ENCODE measurements around the gene SUPV3L1. TPM values are rescaled to one million over a fixed set of nuclear protein-coding genes. Genes with fewer than 3 reads are reported as not detected.

The SUPV3L1 gene
- total and polyA plus RNA-seq, 9 of the 15 experiments (the other 6 are each of a cell fraction or from before 2014, with no cell fraction given) = 45.2 to 156 (median 92.6) TPM

- TF ChIP-seq, protein P1, sequence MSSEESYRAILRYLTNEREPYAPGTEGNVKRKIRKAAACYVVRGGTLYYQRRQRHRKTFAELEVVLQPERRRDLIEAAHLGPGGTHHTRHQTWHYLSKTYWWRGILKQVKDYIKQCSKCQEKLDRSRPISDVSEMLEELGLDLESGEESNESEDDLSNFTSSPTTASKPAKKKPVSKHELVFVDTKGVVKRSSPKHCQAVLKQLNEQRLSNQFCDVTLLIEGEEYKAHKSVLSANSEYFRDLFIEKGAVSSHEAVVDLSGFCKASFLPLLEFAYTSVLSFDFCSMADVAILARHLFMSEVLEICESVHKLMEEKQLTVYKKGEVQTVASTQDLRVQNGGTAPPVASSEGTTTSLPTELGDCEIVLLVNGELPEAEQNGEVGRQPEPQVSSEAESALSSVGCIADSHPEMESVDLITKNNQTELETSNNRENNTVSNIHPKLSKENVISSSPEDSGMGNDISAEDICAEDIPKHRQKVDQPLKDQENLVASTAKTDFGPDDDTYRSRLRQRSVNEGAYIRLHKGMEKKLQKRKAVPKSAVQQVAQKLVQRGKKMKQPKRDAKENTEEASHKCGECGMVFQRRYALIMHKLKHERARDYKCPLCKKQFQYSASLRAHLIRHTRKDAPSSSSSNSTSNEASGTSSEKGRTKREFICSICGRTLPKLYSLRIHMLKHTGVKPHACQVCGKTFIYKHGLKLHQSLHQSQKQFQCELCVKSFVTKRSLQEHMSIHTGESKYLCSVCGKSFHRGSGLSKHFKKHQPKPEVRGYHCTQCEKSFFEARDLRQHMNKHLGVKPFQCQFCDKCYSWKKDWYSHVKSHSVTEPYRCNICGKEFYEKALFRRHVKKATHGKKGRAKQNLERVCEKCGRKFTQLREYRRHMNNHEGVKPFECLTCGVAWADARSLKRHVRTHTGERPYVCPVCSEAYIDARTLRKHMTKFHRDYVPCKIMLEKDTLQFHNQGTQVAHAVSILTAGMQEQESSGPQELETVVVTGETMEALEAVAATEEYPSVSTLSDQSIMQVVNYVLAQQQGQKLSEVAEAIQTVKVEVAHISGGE (CRISPR knock-in tag; IDR thresholded peaks at IDR 0.05) = no peak
- TF ChIP-seq XRCC5 (IDR thresholded peaks at IDR 0.05; ENCODE audit: low read depth, low read length) (no peak), MAFG (tag; conservative IDR thresholded peaks at IDR 0.05) (no peak), MED1 (CRISPR knock-in tag; IDR thresholded peaks at IDR 0.05; ENCODE audit: borderline replicate concordance) (no peak), RFX1 (IDR thresholded peaks at IDR 0.05) (peak; percentile 61), FOS (IDR thresholded peaks at IDR 0.05; ENCODE audit: extremely low read depth, insufficient read length) (no peak), POLR2B (IDR thresholded peaks at IDR 0.05; ENCODE audit: low read depth, partially characterized antibody) (no peak), SMARCB1 (IDR thresholded peaks at IDR 0.05; ENCODE audit: insufficient read length, low read depth) (no peak), BRD4 (IDR thresholded peaks at IDR 0.05) (0 out of 2 replicates have a peak, but pooled peaks have one; percentile 21), ZNF707 (CRISPR knock-in tag; conservative IDR thresholded peaks at IDR 0.05) (no peak), PML (IDR thresholded peaks at IDR 0.05; ENCODE audit: low read length) (no peak), POLR2G (IDR thresholded peaks at IDR 0.05; ENCODE audit: low read depth, low read length) (peak; percentile 45), ZFX (CRISPR knock-in tag; IDR thresholded peaks at IDR 0.05) (peak; percentile 80), E2F5 (CRISPR knock-in tag; IDR thresholded peaks at IDR 0.05) (peak; percentile 90), CTCF (IDR thresholded peaks at IDR 0.05 in 2 of 3, conservative IDR thresholded peaks at IDR 0.05 in 1 of 3; ENCODE audit: insufficient read depth in 2 of 3, low read depth in 1 of 3, low read length in 3 of 3) (0 out of 6 replicates have a peak, but pooled peaks of 1 of the 3 experiments have one; percentile 2), STAT5A (IDR thresholded peaks at IDR 0.05; ENCODE audit: borderline replicate concordance, low read length) (no peak), RCOR1 (IDR thresholded peaks at IDR 0.05; ENCODE audit: borderline replicate concordance in 1 of 2, low read depth in 2 of 2, low read length in 2 of 2) (no peak), SP2 (IDR thresholded peaks at IDR 0.05; ENCODE audit: extremely low read depth, low read depth, low read length, poor library complexity, severe bottlenecking) (no peak), RNF2 (IDR thresholded peaks at IDR 0.05) (no peak), NR3C1 (CRISPR knock-in tag; IDR thresholded peaks at IDR 0.05) (no peak)
- TF ChIP-seq, protein P2, sequence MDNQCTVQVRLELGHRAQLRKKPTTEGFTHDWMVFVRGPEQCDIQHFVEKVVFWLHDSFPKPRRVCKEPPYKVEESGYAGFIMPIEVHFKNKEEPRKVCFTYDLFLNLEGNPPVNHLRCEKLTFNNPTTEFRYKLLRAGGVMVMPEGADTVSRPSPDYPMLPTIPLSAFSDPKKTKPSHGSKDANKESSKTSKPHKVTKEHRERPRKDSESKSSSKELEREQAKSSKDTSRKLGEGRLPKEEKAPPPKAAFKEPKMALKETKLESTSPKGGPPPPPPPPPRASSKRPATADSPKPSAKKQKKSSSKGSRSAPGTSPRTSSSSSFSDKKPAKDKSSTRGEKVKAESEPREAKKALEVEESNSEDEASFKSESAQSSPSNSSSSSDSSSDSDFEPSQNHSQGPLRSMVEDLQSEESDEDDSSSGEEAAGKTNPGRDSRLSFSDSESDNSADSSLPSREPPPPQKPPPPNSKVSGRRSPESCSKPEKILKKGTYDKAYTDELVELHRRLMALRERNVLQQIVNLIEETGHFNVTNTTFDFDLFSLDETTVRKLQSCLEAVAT (IDR thresholded peaks at IDR 0.05) = no peak
Observed at GRCh38 chr10:69180525-69181204, 631 bp downstream of the SUPV3L1 start (continued).

Data from K562 (cell line).